ENCODE data around the gene ADCY3.

The ADCY3 gene

GRCh38 chr2:24899361-24899910, 20.6 kb downstream of the ADCY3 start:
- no peak for DNase-seq

DNA sequence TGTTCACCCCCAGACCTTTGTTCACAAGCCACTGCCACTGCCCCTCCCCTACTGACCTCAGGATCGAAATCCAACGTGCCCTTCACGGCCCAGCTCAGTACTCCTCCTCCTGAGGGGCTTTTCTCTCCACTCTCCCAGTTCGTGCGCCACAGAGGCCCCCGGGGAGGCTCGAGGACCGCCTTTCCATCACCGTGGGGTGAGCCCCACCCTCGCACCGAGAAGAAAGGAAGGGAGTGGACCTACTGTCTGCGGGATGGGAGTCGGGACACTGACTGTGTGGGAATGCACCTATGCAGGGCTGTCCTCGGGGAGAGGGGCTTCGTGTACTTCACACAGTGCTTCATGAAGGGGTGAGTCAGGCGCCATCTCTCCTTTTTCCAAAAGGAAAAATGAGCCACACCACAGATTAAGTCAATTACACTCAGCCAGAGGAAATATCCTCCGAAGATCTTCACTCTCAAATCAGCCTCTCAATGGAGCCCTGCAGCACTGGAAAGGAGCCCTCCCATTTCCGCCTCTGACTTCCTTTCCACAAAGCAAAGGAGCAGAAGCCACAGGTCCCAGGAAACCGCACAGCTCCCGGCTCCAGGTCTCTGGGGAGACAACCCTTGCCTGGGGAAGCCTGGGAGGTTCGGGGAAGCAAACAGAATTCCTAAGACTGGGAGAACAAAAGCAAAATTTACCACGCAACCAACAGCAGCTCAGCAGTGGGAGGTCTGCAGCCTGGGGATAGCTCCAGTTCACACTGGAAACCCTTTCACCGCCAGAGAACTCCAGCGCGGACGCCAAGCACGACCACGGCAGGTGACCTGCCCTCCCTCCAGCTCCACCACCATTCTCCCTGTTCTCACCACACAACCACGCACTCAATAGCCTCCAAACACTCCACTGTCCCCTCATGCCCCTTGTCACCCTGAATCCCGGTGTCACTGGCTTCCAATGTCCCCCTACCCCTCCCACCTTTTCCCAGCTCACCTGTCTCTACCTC, 21.6 kb downstream of the ADCY3 start:
- no peak for DNase-seq

DNA sequence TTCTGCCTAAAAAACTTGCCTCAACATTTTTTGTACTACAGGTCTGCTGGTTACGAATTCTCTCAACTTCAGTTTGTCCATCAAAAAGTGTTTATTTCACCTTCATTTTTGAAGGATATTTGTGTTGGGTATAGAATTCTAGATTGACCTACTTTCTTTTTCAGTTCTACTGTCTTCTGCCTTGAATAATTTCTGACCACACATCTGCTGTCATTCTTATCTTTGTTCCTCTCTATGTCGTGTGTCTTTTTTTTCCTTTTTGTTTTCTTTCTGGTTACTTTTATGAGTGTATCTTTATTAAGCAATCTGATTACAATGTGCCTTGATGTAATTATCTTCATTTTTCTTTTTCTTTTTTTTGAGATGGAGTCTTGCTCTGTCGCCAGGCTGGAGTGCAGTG, 25.3 kb downstream of the ADCY3 start:
- no peak for DNase-seq

GRCh38 chr2:24893934-24894333, 26.1 kb downstream of the ADCY3 start:
- DNase-seq = no peak

GRCh38 chr2:24892928-24893327, 27.1 kb downstream of the ADCY3 start:
- DNase-seq = no peak

GRCh38 chr2:24891201-24891600, 28.8 kb downstream of the ADCY3 start:
- no peak for DNase-seq

DNA sequence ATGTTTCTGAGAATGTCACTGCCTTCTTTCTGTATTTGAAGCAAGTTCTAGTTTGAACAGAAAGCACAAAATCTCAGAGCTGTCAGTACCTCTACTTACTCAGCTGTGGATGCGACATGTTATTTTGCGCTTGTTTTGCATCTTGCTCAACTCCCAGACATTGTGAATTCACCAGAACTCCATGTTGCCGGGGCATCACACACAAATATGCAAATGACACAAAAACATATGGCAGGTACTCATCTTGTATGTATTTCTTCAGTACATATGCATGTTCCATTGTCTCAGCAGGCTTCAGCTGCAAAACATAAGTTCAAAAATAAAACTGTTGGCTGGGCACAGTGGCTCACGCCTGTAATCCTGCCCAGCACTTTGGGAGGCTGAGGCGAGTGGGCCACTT, 30.8 kb downstream of the ADCY3 start:
- no peak for DNase-seq

DNA sequence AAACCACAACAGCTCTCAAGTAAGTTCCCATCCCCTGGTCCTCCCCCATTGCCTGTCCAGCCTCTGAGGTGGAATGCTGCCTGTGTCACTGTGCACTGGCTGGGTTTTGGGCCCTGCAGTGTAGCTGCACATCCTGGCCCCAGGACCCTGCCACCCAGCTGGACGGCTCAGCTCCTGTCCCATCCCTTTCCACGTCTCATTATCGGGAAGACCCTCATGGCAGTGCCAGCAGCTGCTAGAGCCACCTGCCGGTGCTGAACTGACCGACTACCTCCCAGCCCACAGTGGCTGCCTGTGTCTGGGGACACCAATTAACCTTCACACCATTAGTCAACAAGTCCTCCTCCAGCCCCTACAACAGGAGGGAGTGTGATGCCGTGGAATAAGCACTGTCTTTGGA, 31.9 kb downstream of the ADCY3 start:
- DNase-seq = no peak

DNA sequence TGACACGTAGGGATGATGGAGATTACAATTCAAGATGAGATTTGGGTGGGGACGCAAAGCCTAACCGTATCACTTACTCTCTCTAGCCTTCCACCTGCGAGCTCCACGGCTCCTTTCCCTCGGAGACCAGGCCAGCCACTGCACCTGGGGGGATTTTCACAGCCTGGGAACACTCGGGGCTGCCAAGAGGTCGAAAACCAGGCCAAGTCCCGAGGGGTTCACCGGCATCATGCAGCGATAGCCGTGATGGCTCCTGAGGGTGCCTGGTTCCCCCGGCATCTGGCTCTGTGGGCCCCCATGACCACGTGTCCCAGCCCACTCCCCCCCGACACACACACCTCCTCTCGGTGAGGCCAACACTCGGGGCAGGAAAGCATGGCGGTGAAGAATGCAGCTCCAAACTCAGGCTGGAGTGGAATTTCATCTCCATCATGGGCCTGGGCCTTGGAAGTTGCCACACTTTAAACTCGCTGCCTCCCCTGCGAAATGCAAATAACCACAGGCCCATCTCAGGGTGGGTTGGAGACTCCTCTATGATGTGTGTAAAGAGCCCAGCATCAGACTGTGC, 32.6 kb downstream of the ADCY3 start:
- no peak for DNase-seq

GRCh38 chr2:24886691-24887304, 33.2 kb downstream of the ADCY3 start:
- no peak for DNase-seq

GRCh38 chr2:24886126-24886501, 33.9 kb downstream of the ADCY3 start:
- DNase-seq = no peak

- DNase-seq = no peak
Observed at GRCh38 chr2:24885221-24886125, 34.6 kb downstream of the ADCY3 start.

DNA sequence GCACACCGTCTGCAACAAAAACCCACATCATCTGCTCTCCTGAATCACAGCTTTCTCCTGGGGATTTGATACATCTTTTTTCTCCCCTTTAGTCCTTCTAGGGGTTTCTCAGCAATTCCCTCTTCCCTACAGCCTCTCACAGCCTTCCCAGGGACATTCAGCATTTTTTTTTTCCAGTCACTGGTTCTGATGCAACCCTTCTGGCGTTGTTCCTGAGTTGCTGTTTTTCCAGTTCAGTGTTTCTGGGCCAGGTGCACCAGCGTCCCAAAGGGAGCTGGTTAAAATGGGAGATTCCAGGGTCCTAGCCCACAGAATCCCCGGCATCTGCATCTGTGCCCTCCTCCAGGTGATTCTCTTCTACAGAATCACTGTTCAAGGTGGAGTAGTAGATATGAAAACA, 36.1 kb downstream of the ADCY3 start:
- DNase-seq = no peak

DNA sequence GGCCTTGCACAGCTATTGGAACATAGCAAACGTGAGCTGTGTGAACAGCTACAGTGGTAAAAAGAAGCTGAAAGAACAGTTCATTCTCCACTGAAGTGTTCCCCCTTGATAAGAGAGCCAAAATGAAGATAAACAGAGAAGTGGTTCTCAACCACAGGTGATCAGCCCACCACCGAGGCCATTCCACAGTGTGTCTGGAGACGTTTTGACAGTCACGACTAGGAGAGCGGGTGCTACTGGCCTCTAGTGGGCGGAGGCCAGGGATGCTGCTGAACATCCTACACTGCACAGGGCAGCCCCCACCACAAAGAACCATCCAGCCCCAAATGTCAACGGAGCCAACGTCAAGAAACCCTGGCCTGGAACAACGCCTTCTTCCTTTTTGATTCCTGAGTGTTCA, 38.4 kb downstream of the ADCY3 start:
- DNase-seq = no peak

GRCh38 chr2:24881158-24881557, 38.9 kb downstream of the ADCY3 start:
- DNase-seq = no peak

- DNase-seq = no peak
Observed at GRCh38 chr2:24878341-24878740, 41.7 kb downstream of the ADCY3 start.

DNA sequence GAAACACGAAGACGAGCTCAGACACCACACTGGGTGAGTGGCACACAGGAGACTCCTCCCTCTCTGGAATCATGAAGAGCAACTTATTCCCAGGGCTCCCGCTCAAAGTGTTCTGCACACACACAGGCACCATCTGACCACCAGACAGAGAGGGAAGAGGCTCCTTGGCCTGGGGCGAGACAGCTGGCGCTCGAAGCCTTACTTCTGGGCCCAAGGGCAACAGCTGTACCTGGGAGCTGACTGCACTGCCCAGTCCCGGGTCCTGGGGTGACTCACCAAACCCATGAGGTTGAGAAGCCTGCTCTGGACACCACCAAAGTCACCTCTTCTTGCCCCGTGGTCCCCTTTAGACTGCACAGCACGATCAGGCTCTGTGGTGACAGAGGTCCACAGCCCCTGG, 42.4 kb downstream of the ADCY3 start:
- DNase-seq = no peak

DNA sequence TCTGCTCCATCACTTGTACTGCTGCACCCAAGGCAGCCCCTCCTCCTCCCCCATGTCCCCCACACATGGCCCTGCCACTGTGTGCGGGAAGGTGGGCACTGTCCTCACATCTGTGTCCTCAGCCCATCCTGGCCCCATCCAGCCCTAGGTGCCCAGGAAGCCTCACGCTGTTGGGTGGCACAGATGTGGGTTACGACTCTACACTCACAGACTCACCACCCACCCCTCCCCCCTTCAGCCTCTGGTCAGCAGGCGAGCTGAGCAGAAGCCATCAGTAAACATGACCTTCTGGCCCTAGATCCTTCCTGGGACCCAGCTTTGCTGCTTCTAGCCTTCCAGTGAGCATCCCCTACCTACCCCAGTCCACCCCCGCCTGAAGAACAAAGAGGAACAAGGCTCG, 43.0 kb downstream of the ADCY3 start:
- no peak for DNase-seq

DNA sequence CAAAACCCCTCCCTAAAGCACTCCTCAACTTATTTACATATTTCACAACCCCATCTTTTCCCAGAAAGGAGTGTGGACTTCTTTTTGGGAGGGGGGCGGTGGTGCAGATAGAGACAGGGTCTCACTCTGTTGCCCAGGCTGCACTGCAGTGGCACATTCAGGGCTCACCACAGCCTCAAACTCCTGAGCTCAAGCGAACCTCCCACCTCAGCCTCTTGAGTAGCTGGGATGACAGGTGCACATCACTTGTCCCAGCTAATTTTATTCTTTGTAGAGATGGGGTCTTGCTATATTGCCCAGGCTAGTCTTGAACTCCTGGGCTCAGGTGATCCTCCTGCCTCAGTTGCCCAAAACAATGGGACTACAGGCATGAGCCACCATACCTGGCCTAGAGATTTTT, 44.1 kb downstream of the ADCY3 start:
- DNase-seq = no peak

DNA sequence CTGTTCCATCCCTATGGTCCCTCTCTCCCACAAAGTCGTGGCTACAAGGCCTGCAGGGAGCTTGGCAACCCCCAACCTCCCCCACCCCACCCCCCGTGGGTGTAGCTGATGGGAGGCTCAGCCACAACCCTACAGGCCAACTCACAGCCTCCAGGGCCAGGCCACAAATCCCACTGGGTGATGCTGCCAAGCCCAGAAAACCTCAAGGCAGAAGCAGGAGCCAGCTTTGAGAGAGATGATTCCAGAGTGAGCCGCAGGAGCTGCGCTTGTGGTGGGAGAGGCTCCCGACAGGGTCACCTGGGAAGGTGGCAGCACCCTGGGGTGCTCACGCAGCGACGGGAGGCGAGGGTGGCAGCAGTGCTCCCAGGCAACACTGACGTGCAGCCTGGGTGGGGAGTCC, 44.8 kb downstream of the ADCY3 start:
- DNase-seq = no peak

DNA sequence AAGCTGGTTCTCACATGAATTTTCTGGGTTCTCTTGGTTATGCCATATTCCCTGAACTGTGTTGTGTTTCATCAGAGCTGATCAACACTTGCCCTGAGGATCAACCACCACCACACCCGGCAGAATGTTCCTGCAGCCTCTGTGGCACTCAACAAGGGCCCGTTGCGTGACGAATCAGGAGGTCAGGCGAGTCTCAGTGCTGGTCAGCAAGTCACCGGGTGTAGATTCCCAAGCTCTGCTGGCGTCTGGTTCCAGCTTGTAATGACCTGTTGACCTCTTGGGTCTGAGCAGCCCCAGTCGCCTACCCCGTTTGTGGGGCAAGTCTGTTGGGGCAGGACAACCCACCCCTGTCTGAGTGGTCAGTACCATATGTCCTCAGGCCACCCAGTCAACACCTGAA, 46.0 kb downstream of the ADCY3 start:
- no peak for DNase-seq

DNA sequence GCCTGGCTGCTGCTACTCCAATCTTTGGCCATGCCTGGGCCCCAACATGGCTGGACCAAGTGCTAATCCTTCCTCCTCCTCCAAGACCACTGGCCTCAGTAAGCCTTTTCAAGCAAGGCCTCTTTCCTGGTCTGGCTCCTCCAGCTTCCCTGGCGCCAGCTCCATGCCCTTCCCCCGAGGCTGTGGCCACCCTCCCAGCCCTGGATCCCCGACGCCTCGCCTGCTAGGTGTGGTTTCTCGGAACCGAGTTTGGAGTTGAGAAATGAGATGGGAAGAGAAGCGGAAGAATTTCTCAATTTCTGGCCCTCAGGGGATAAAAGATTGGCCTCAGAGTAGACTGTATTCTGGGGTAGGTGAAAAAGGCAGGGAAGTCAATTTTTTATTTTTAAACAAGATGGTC, 46.4 kb downstream of the ADCY3 start:
- DNase-seq = no peak
